Spleen (tissue), 7 donors: ENCODE measurements around the gene ITSN1.

Experiments
- POLR2A ChIP-seq, 3 donors: fragments of 450-650 bp; IDR thresholded peaks; one replicate each; pipeline ENCODE4 v1.5.1; 2017; ENCODE audit warnings: antibody characterized with exemption in 3 of 3, mild to moderate bottlenecking in 1 of 3
- POLR2AphosphoS5 ChIP-seq, 3 donors: sonication (generic); formaldehyde crosslinking; IDR thresholded peaks; one replicate each; pipeline ENCODE4 v1.5.1; 2017; ENCODE audit warnings: antibody characterized with exemption in 3 of 3
- TF ChIP-seq, protein P1 (sequence below), 11 experiments: fragments of 200-600 bp in 7 of 11; fragments of 450-650 bp in 4 of 11; sonication (generic) in 4 of 11; IDR thresholded peaks in 8 of 11; conservative IDR thresholded peaks in 3 of 11; 1 replicate in 7 of 11; 2 replicates in 4 of 11; pipeline versions ENCODE4 v1.4.0 to v1.8.0; 2016 to 2021; ENCODE audit warnings: antibody characterized with exemption in 11 of 11, inconsistent platforms in 4 of 11, mild to moderate bottlenecking in 1 of 11
- donor health status: DM: no; HTN: no; CAD: no; lungs with moderate emphysema.
- donor health status: DM: no; HTN: no; CAD: no.
- donor health status: DM: no; HTN: no; CAD: no.

DNA sequence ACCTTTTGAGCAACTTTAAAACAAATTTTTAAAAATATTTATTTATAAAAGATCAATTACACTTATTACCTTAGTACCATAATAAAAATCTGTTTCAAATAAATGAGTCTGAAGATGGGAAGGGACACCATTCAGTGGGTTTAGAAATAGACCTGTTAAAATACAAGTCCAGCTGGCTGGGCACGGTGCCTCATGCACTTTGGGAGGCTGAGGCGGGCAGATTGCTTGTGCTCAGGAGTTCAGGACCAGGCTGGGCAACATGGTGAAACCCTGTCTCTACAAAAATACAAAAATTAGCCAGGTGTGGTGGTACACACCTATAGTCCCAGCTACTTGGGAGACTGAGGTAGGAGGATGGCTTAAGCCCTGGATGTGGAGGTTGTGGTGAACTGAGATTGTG is 57.0 kb downstream of the ITSN1 start:
- TF ChIP-seq, protein P1, sequence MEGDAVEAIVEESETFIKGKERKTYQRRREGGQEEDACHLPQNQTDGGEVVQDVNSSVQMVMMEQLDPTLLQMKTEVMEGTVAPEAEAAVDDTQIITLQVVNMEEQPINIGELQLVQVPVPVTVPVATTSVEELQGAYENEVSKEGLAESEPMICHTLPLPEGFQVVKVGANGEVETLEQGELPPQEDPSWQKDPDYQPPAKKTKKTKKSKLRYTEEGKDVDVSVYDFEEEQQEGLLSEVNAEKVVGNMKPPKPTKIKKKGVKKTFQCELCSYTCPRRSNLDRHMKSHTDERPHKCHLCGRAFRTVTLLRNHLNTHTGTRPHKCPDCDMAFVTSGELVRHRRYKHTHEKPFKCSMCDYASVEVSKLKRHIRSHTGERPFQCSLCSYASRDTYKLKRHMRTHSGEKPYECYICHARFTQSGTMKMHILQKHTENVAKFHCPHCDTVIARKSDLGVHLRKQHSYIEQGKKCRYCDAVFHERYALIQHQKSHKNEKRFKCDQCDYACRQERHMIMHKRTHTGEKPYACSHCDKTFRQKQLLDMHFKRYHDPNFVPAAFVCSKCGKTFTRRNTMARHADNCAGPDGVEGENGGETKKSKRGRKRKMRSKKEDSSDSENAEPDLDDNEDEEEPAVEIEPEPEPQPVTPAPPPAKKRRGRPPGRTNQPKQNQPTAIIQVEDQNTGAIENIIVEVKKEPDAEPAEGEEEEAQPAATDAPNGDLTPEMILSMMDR (IDR thresholded peaks at IDR 0.05 in 8 of 11, conservative IDR thresholded peaks at IDR 0.05 in 3 of 11): no peak
- TF ChIP-seq POLR2AphosphoS5 (IDR thresholded peaks at IDR 0.05): no peak
- TF ChIP-seq POLR2A (IDR thresholded peaks at IDR 0.05): no peak
